Mesodermal cell (in vitro differentiated cells): ENCODE results near the gene MYD88.

Source experiments
- H3K27ac ChIP-seq: 2 replicates; pipeline ENCODE4 v1.7.0; 2013; ENCODE audit warnings: mild to moderate bottlenecking, low read depth, low read length, moderate library complexity; ENCODE audit not compliant: severe bottlenecking
- H3K36me3 ChIP-seq: 2 replicates; pipeline ENCODE4 v1.7.1; 2013; ENCODE audit warnings: mild to moderate bottlenecking, low read length, moderate library complexity; ENCODE audit not compliant: control insufficient read depth, insufficient read depth
- H3K4me1 ChIP-seq: one replicate; pipeline ENCODE4 v1.7.1; 2013; ENCODE audit warnings: mild to moderate bottlenecking, low read length; ENCODE audit not compliant: insufficient read depth, control insufficient read depth, poor library complexity, severe bottlenecking
- H3K4me3 ChIP-seq: 2 replicates; pipeline ENCODE4 v1.7.0; 2013; ENCODE audit warnings: low read length, control low read depth, mild to moderate bottlenecking; ENCODE audit not compliant: insufficient read depth, poor library complexity, severe bottlenecking; ENCODE audit errors: extremely low read depth
- H3K9me3 ChIP-seq: 2 replicates; pipeline ENCODE4 v1.7.1; 2013; ENCODE audit warnings: mild to moderate bottlenecking, low read length, moderate library complexity; ENCODE audit not compliant: control insufficient read depth
- WGBS, 2 experiments: methylation state at CpG; one replicate each; pipeline ENCODE4 v1.1.5; 2013; ENCODE audit warnings: missing lambda C conversion rate in 2 of 2; ENCODE audit not compliant: insufficient coverage in 2 of 2; 5-methylcytosine and 5-hydroxymethylcytosine counted together

Gene MYD88

DNA sequence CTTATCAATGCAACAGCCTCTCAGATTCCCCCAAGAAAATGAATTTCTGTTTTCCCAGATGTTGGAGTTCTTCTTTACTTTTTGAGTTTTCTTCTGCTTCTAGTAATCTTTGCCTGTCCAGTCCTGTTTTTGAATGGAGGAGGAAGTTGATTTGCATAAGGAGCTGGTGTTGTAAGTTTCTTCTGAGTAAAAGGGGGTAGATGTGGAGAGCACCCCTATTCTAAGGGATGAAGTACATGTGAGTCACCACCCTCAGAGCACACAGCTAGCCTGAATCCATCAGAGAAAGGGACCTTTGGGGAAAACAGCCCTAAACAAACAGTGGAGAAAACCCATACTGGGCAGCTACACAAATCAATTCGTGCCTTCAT lies 36.0 kb upstream of the MYD88 start:
- Histone ChIP-seq H3K9me3 (no peaks in the 10 kb centered on the region), H3K4me1 (peaks cover 4% of the 10 kb centered on the region), H3K36me3 (no peaks in the 10 kb centered on the region), H3K27ac (no peak overlapping the region), H3K4me3 (no peak overlapping the region)
- WGBS, 2 experiments = 57 to 100% methylated on average over 1 of the region's 1 CpG

DNA sequence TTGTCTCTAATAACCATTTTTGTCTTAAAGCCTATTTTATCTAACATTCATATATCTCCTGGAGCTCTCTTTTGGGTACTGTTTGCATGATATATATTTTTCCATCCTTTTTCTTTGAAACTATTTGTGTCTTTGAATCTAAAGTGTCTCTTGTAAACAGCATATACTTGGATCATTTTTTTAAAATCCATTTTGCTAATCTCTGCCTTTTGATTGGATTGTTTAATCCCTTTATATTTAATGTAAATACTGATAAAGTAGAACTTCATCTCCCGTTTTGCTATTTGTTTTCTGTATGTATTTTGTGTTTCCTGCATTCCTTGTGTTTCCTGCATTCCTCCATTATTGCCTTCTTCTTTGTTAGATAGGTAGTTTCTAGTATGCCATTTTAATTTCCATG lies 32.9 kb upstream of the MYD88 start:
- no CpG with 5 or more reads among the region's 1 CpG for WGBS, 2 experiments
- Histone ChIP-seq H3K36me3 (no peaks in the 10 kb centered on the region), H3K9me3 (no peaks in the 10 kb centered on the region), H3K27ac (no peak overlapping the region), H3K4me3 (no peak overlapping the region), H3K4me1 (no peaks in the 10 kb centered on the region)

DNA sequence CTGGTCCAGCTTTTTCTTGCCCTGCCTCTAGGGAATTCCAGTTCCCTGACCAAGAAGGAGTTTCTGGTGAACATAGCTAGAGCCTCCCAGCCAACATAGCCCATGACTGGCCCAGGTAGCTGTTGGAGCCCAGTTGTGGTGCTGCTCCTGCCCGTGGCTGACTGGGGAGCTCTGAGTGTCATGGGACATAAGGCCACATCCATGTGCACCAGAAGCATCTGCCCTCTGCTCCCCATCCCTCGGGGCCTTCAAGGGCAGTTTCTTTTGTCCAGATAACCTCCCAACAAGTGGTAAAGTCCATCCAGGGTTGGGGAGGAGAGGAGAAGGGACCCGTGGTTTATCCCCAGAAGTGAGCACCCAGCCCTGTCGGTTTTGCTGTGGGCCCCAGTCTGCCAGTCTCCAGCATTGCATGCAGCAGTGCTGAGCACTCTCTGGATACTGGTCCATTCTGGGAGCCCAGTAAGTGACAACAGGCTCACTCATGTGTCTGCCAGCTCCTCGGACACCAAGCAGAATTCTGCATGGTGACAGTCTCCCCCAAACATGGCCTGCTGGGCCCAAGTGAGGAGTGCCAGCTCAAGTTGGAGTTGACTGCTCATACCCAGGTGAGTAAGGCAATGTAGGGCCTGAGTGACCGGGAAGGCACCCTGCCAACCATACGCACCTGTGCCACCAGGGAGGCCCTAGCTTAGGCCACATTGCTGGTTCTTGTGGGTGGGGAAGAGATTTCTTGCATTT lies 30.4 kb upstream of the MYD88 start:
- Histone ChIP-seq H3K36me3 (no peaks in the 10 kb centered on the region), H3K9me3 (no peaks in the 10 kb centered on the region), H3K27ac (no peak overlapping the region), H3K4me1 (no peaks in the 10 kb centered on the region), H3K4me3 (no peak overlapping the region)
- 84 to 91% methylated on average over 5 to 6 of the region's 7 CpGs for WGBS, 2 experiments

DNA sequence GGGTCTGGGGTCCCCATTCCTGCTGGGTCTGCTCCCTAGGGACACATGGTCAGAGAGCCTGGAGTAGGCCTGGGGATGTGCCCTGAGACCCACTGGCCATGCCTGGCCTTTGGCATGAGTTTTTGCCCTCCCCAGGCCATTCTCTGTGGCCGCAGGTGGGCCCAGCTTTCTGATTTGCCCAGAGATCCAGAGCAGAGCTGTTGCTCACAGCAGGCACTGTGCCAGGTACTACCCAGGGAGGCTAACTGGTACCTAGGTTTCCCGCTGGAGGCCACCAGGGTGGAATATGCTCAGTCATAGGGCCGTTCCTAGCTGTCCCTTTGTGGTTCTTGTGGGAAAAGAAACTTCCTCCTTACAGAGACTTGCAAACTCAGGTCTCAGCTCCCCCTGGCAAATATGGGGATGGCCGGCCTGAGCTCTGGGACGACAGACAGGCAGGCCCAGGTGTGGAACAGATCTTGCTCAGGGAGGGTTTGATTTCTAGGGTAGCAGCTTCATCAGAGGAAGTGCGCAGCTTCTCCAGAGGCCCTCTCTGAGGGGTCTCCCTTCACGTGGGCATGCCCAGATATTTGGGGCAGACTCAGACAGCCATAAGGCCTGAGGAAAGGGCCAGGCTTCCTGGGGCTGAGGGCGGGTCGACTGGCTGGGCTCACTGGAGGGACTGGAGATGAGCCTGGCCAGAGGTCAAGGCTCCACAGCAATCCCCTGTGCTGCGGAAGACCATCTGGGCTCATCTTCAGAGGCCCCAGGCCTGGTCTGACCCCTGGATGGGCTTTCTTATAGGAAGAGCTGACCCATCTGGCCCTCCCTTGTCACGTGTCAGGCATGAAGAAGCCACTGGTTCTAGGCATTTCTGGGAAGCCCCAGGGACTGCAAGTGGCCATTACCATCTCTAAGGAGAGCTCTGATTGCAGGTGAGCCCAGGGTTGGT lies 29.5 kb upstream of the MYD88 start:
- WGBS, 2 experiments = 88 to 89% methylated on average over 6 to 9 of the region's 11 CpGs
- no peak overlapping the region for H3K27ac ChIP-seq

DNA sequence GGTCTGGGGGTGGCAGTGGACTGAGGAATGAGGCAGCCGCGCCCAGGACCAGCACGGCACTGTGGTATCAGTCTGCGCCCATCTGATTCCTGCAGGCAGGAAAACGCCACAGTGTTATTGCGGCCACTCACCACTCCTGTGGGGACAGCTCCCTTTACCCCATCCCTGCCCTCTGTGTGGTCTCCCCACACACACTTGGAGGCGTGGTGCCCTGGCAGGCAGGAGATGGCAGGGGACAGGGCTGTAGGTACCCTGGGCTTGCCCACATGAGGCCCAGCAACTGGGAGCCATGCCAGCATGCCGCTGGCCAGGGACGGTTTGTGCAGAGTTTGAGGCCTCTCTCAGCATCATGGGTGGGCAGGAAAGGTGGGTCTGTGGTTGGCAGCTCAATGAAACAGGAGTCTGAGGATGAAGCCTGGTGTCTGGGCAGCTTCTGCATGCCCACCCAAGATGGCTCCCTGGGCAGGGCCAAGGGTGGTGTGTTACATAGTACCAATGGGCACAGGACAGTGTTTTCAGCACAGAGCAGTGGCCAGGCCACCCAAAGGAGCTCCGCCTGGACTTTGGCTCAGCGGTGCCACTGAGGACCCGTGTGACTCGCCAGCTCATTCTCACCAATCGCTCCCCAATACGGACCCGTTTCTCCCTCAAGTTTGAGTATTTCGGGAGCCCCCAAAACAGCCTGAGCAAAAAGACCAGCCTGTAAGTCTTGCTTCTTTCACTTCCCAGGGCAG lies 28.7 kb upstream of the MYD88 start:
- Histone ChIP-seq H3K4me3 (no peak overlapping the region), H3K9me3 (no peaks in the 10 kb centered on the region), H3K36me3 (no peaks in the 10 kb centered on the region), H3K4me1 (no peaks in the 10 kb centered on the region), H3K27ac (no peak overlapping the region)
- 94 to 97% methylated on average over 16 to 17 of the region's 17 CpGs for WGBS, 2 experiments

More for the DNA sequence above, 29.5 kb upstream of the MYD88 start:
- H3K9me3 ChIP-seq = no peaks in the 10 kb centered on the region
- no peak overlapping the region for H3K4me3 ChIP-seq
- H3K4me1 ChIP-seq = no peaks in the 10 kb centered on the region
- H3K36me3 ChIP-seq = no peaks in the 10 kb centered on the region

DNA sequence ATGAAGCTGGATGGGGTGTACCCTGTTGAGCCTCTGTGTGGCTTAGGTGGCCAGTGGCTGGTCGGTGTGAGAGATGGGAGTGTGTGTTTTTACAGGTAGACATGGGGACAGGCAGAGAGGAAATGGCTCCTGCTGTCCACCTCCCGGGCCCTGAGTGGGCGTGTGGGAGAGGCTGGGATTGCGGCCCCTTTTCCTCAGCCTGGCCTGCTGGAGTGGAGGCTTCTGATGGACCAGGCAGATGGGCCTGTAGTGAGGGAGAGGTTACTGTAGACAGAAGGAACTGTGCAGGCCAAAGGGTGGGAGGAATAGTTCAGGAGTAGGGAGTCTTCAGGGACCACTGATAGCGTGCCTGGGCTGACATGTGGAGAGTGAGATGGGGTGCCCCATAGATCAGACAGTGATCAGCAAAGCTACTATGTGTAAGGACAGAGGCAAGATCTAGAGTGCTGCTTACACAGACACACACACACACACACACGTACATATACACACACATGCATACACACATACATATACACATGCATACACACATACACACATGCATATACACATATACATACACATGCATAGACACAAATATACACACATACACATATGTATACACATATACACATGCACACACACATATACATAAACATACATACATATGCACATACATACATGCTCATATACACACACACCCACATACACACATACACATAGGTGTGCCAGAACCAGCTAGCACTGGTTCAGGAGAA lies 28.0 kb upstream of the MYD88 start:
- no peaks in the 10 kb centered on the region for H3K4me1 ChIP-seq
- no peaks in the 10 kb centered on the region for H3K36me3 ChIP-seq
- no peak overlapping the region for H3K4me3 ChIP-seq
- no peaks in the 10 kb centered on the region for H3K9me3 ChIP-seq
- 86 to 96% methylated on average over 5 to 6 of the region's 6 CpGs for WGBS, 2 experiments
- no peak overlapping the region for H3K27ac ChIP-seq

DNA sequence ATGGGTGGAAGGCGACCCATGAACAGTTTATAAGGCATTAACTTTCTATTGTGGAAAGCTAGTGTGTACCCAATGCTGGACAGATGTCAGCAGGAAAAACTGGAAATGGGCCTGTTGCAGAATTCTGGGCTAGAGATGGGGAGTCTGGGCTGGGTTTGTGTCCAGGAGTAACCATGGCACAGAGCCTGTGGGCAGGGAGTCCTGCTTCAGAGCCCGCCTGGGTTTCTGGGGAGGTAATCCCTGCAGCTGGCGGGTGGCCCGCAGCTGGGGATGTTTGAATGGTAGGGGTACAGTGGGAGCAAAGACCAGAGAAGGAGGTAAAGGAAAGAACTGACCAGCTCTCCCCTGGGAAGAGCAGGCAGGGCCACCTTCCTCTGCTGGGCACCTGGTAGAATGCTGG lies 27.3 kb upstream of the MYD88 start:
- no peak overlapping the region for H3K4me3 ChIP-seq
- H3K4me1 ChIP-seq = no peaks in the 10 kb centered on the region
- no peak overlapping the region for H3K27ac ChIP-seq
- WGBS, 2 experiments = 92 to 94% methylated on average over 2 to 4 of the region's 4 CpGs
- H3K36me3 ChIP-seq = no peaks in the 10 kb centered on the region
- no peaks in the 10 kb centered on the region for H3K9me3 ChIP-seq

DNA sequence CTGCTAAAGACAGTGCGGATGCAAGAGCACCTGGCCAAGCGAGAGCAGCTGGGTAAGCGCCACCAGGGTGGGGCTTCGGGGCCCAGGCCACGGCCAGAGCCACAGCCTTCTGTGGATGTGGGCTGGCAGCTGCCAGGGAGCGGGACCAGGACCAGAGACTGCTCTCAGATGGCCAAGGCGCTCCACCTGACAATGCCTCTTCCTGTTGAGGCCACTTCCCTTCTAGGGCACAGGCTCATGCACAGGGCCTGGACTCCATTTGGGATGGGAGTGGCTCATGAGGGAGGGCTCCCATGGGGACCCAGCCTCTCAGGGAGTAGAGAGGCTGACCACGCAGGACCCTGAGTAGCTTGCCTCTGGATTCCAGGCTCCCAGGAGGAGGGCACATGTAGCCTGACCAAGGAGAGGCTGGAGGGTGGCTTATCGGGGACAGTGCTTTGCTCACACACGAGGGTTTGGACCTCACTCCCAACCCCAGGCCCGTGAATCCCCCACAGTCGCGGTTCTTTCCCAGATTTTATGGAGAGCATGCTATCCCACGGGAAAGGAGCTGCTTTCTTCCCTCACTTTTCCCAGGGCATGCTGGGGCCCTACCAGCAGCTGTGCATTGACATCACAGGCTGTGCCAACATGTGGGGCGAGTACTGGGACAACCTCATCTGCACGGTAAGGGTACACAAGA lies 26.6 kb upstream of the MYD88 start:
- H3K36me3 ChIP-seq = no peaks in the 10 kb centered on the region
- H3K27ac ChIP-seq = no peak overlapping the region
- H3K4me3 ChIP-seq = no peak overlapping the region
- no peaks in the 10 kb centered on the region for H3K4me1 ChIP-seq
- WGBS, 2 experiments = 90 to 94% methylated on average over 14 of the region's 16 CpGs
- no peaks in the 10 kb centered on the region for H3K9me3 ChIP-seq

DNA sequence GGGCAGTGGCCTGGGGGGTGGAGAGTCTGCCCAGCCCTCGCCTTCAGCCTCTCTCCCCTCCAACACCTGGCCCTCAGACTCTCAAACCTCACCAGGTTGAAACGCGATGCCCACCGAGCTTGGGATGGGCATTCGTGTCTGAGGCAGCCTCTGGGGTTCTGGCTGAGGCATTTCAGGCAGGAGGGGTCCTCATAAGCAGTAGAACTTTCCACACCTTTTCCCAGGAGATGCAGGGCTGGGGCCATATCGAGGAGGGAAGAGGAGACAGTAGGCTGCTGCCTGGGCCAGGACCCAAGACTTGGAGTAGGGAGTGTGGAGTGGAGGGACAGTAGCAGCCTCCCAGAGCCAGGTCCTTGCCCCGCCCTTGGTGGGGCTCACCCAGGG lies 26.1 kb upstream of the MYD88 start:
- 97% methylated on average over 5 of the region's 7 CpGs; no CpG with 5 or more reads in 1 of the 2 experiments for WGBS, 2 experiments
- no peak overlapping the region for H3K27ac ChIP-seq
- no peak overlapping the region for H3K4me3 ChIP-seq
- H3K4me1 ChIP-seq = no peaks in the 10 kb centered on the region
- no peaks in the 10 kb centered on the region for H3K9me3 ChIP-seq
- no peaks in the 10 kb centered on the region for H3K36me3 ChIP-seq
